NK-92 (cell line): Measurements from ENCODE around the gene SEC14L1.
"Not testable (repeated sequence)": the region's sequence is repeated elsewhere in the genome, so short reads cannot be mapped to it uniquely, and the experiment has no call there.

Source experiments
- DNase-seq: peaks from one replicate; lab custom pipeline; 2025; ENCODE audit not compliant: unreplicated experiment; lab: John Stamatoyannopoulos, UW

The SEC14L1 gene

GRCh38 chr17:77254951-77255825, 114.4 kb downstream of the SEC14L1 start:
- no peak for DNase-seq

- not testable (repeated sequence) for DNase-seq
Observed at GRCh38 chr17:77255970-77256369, 115.2 kb downstream of the SEC14L1 start.

GRCh38 chr17:77256710-77257109, 115.9 kb downstream of the SEC14L1 start:
- no peak for DNase-seq

- DNase-seq, result no peak
Observed at GRCh38 chr17:77257169-77257568, 116.4 kb downstream of the SEC14L1 start.

GRCh38 chr17:77257596-77258458, 117.1 kb downstream of the SEC14L1 start:
- DNase-seq, result no peak

GRCh38 chr17:77258638-77259037, 117.9 kb downstream of the SEC14L1 start:
- DNase-seq, result no peak

GRCh38 chr17:77264617-77265230, 124.0 kb downstream of the SEC14L1 start:
- DNase-seq, result no peak

- no peak for DNase-seq
Observed at GRCh38 chr17:77266213-77266612, 125.4 kb downstream of the SEC14L1 start.
